K562 (cell line): ENCODE data around the gene GUK1. TPM values are rescaled to one million over a fixed set of nuclear protein-coding genes. Genes with fewer than 3 reads are reported as not detected.
A peak's percentile ranks its signal among the peaks of the same experiment; 100 is the strongest.

ENCODE experiments used
- E2F3 ChIP-seq: fragments of 250-450 bp; sonication (Bioruptor Pico); IDR thresholded peaks from 2 replicates; pipeline ENCODE4 v1.4.0; 2020; ENCODE audit warnings: mild to moderate bottlenecking
- FOXA3 ChIP-seq, 2 experiments: fragments of 450-650 bp in 1 of 2; sonication (generic) in 1 of 2; formaldehyde crosslinking; IDR thresholded peaks in 1 of 2; conservative IDR thresholded peaks in 1 of 2; 2 replicates each; pipeline versions ENCODE4 v1.4.0 to v1.8.0; 2020 to 2022; ENCODE audit warnings: mild to moderate bottlenecking in 2 of 2, missing genetic modification reagents in 1 of 2
- GABPA ChIP-seq: fragments of 200-800 bp; sonication (Bioruptor generic); conservative IDR thresholded peaks from 2 replicates; pipeline ENCODE4 v1.6.1; 2016; ENCODE audit warnings: low read depth, missing genetic modification characterization, missing compliant biosample characterization
- NKRF ChIP-seq: fragments of 450-650 bp; IDR thresholded peaks from 2 replicates; pipeline ENCODE4 v1.6.1; 2016; ENCODE audit warnings: borderline replicate concordance
- REST ChIP-seq, 2 experiments: fragments of 450-650 bp; formaldehyde crosslinking in 1 of 2; IDR thresholded peaks; 2 replicates each; pipeline versions ENCODE4 v1.4.0 to v1.6.1; 2014 to 2020; ENCODE audit warnings: mild to moderate bottlenecking in 2 of 2, borderline replicate concordance in 1 of 2, low read depth in 1 of 2
- TEAD2 ChIP-seq: fragments of 450-650 bp; IDR thresholded peaks from 2 replicates; pipeline ENCODE4 v1.6.1; 2016; ENCODE audit warnings: missing genetic modification characterization, control low read depth, missing compliant biosample characterization
- TFAP4 ChIP-seq: sonication (generic); formaldehyde crosslinking; IDR thresholded peaks from 2 replicates; pipeline ENCODE4 v1.8.0; 2022; ENCODE audit warnings: missing genetic modification reagents, mild to moderate bottlenecking, moderate library complexity, borderline replicate concordance
- ZBTB1 ChIP-seq: sonication (generic); formaldehyde crosslinking; IDR thresholded peaks from 2 replicates; pipeline ENCODE4 v1.8.1; 2023; ENCODE audit warnings: missing genetic modification reagents, low read depth, mild to moderate bottlenecking, borderline replicate concordance
- ZBTB11 ChIP-seq, 3 experiments: fragments of 200-800 bp in 1 of 3; fragments of 250-450 bp in 1 of 3; fragments of 450-650 bp in 1 of 3; sonication (Bioruptor Pico) in 1 of 3; sonication (Bioruptor generic) in 1 of 3; formaldehyde crosslinking in 1 of 3; IDR thresholded peaks; 2 replicates each; pipeline versions ENCODE4 v1.6.1 to v1.8.0; 2016 to 2022; ENCODE audit warnings: mild to moderate bottlenecking in 2 of 3, missing genetic modification characterization in 2 of 3, missing compliant biosample characterization in 1 of 3, moderate library complexity in 1 of 3
- polyA plus RNA-seq, 8 experiments: library from polyadenylated mRNA; depleted of rRNA in 4 of 8; stranded (reverse) in 5 of 8; unstranded in 3 of 8; fragments of >200 nt; fragmentation: Nextera tagmentation in 2 of 8; fragmentation: Illumina TruSeq in 1 of 8; extraction: Ambion mirVana in 2 of 8; extraction: Trizol in 1 of 8; gene quantifications; 2 replicates each; pipeline versions ENCODE4 v1.2.1 to v1.2.3, GENCODE V29; 2011 to 2014; ENCODE audit warnings: inconsistent platforms in 1 of 8, missing spikeins in 1 of 8
- total RNA-seq, 7 experiments: library from RNA; depleted of rRNA in 6 of 7; stranded (reverse); fragments of >200 nt in 6 of 7; fragmentation: Illumina TruSeq in 2 of 7; extraction: Trizol in 2 of 7; gene quantifications; 2 replicates each; pipeline versions ENCODE4 v1.2.1 to v1.2.3, GENCODE V29; 2011 to 2021; ENCODE audit warnings: low replicate concordance in 1 of 7

Gene GUK1
- total and polyA plus RNA-seq, 9 of the 15 experiments (the other 6 are each of a cell fraction or from before 2014, with no cell fraction given), result 7.0 to 331 (median 132) TPM

GRCh38 chr1:228174482-228175315 is 34.6 kb downstream of the GUK1 start (continued):
- peak in 1 of 3 experiments; percentile 60; a peak in 2 of 6 replicates for TF ChIP-seq ZBTB11 (CRISPR knock-in tag; IDR thresholded peaks at IDR 0.05)
- no peak for TF ChIP-seq ZBTB1 (CRISPR knock-in tag)
- TF ChIP-seq FOXA3 (CRISPR knock-in tag; conservative IDR thresholded peaks at IDR 0.05 in 1 of 2, IDR thresholded peaks at IDR 0.05 in 1 of 2), result no peak
- no peak for TF ChIP-seq E2F3 (CRISPR knock-in tag)
- no peak for TF ChIP-seq REST (IDR thresholded peaks at IDR 0.05; ENCODE audit: borderline replicate concordance)
- 0 out of 2 replicates have a peak, but pooled peaks have one; percentile 40 for TF ChIP-seq REST (CRISPR knock-in tag; IDR thresholded peaks at IDR 0.05; ENCODE audit: low read depth)
- no peak for TF ChIP-seq TEAD2 (tag)
- TF ChIP-seq NKRF, result peak; percentile 55; the same call in 1 of the 2 replicates
- TF ChIP-seq TFAP4, result peak; percentile 46; the same call in 1 of the 2 replicates
- TF ChIP-seq GABPA (tag), result no peak
